ENCODE measurements around the gene HOXD4.

Gene HOXD4

GRCh38 chr2:176187899-176188773 lies 36.8 kb downstream of the HOXD4 start, which contains the start of gene HOXD1:
Gene HOXD1 (plus strand): TSS chr2:176188668. CDS start chr2:176188802, 134 bp downstream.
- peak; percentile 86 for DNase-seq (ENCODE audit: low spot score)

- peak; percentile 60 for DNase-seq (ENCODE audit: low spot score)
These were observed 37.7 kb downstream of the HOXD4 start for GRCh38 chr2:176188774-176189680.

GRCh38 chr2:176189681-176190641 lies 38.6 kb downstream of the HOXD4 start:
- DNase-seq (ENCODE audit: low spot score): no peak

- DNase-seq (ENCODE audit: low spot score): no peak
These were observed 41.0 kb downstream of the HOXD4 start for GRCh38 chr2:176192351-176192750.

- DNase-seq (ENCODE audit: low spot score): peak; percentile 71
These were observed 41.7 kb downstream of the HOXD4 start for GRCh38 chr2:176193048-176193447.

GRCh38 chr2:176199902-176200301 lies 48.6 kb downstream of the HOXD4 start:
- DNase-seq (ENCODE audit: low spot score): no peak

GRCh38 chr2:176200971-176201370 lies 49.6 kb downstream of the HOXD4 start:
- no peak for DNase-seq (ENCODE audit: low spot score)

GRCh38 chr2:176202491-176202890 lies 51.1 kb downstream of the HOXD4 start:
- no peak for DNase-seq (ENCODE audit: low spot score)
